Subcutaneous abdominal adipose tissue (tissue), 5 donors: ENCODE data around the gene ACTL6A.

ENCODE experiments used
- H3K27ac ChIP-seq: one replicate; pipeline ENCODE4 v1.7.0; 2013; ENCODE audit warnings: low read depth, mild to moderate bottlenecking, inconsistent platforms, low read length, moderate library complexity
- H3K27me3 ChIP-seq, 5 donors: one replicate each; pipeline ENCODE4 v1.7.0; 2013; ENCODE audit warnings: low read length in 5 of 5, inconsistent platforms in 1 of 5; ENCODE audit not compliant: control insufficient read depth in 5 of 5, insufficient read depth in 4 of 5
- H3K36me3 ChIP-seq, 5 donors: one replicate each; pipeline ENCODE4 v1.7.0; 2013; ENCODE audit warnings: low read length in 5 of 5; ENCODE audit not compliant: control insufficient read depth in 5 of 5, insufficient read depth in 5 of 5
- H3K4me1 ChIP-seq, 5 donors: one replicate each; pipeline ENCODE4 v1.7.0; 2013; ENCODE audit warnings: low read length in 5 of 5, mild to moderate bottlenecking in 3 of 5, moderate library complexity in 1 of 5; ENCODE audit not compliant: control insufficient read depth in 5 of 5, insufficient read depth in 5 of 5
- H3K4me3 ChIP-seq, 5 donors: one replicate each; pipeline ENCODE4 v1.7.0; 2013; ENCODE audit warnings: low read length in 5 of 5, low read depth in 1 of 5
- H3K9ac ChIP-seq, 5 donors: one replicate each; pipeline ENCODE4 v1.7.0; 2013; ENCODE audit warnings: low read length in 5 of 5, mild to moderate bottlenecking in 4 of 5, moderate library complexity in 3 of 5
- H3K9me3 ChIP-seq, 5 donors: one replicate each; pipeline ENCODE4 v1.7.0; 2013; ENCODE audit warnings: low read length in 5 of 5; ENCODE audit not compliant: control insufficient read depth in 5 of 5
- donor health status: healthy.
- donor health status: healthy.
- donor health status: healthy.
- donor health status: healthy.
- donor health status: healthy.

ACTL6A gene

DNA sequence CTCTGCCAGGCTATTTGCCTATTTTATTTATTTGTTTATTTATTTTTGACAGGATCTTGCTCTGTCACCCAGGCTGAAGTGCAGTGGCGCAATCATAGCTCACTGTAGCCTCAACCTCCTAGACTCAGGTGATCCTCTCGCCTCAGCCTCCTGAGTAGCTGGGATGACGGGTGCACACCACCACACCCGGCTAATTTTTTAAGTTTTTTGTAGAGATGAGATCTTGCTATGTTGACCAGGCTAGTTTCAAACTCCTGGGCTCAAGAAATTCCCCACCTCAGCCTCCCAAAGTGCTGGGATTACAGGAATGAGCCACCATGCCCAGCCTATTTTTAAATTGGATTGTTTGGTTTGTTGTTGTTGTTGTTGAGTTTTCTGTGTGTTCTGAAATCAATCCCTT lies 47.3 kb downstream of the ACTL6A start:
- H3K36me3 ChIP-seq = peaks cover 0 to 7% (median 4%) of the 10 kb centered on the region in 5 donors
- H3K9me3 ChIP-seq = no peaks in the 10 kb centered on the region
- no peak overlapping the region for H3K27ac ChIP-seq
- H3K4me3 ChIP-seq = no peak overlapping the region
- no peaks in the 10 kb centered on the region for H3K27me3 ChIP-seq
- no peak overlapping the region for H3K9ac ChIP-seq
- peaks cover 1 to 21% (median 17%) of the 10 kb centered on the region in 5 donors for H3K4me1 ChIP-seq

DNA sequence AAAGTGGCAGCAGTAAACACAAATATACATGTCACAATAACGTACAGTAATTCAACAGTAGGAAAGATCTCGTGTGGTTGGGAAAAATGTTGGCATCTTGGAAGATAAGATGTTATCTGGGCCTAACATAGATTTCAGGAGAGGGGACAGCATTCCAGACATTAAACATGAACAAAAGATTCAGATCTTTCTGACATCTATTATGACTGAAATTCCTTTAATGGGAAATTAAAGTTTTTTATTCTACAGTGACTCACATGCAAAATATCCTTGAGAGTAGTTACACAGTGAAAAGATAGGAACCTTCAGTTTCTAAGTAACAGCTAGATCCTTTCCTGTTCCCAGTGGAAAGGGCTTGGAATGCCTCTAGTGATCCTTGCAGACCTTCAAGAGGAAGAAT lies 51.1 kb downstream of the ACTL6A start:
- Histone ChIP-seq H3K9ac (no peak overlapping the region), H3K27ac (no peak overlapping the region), H3K9me3 (no peaks in the 10 kb centered on the region), H3K4me1 (peaks cover 0 to 7% (median 0%) of the 10 kb centered on the region in 5 donors), H3K27me3 (no peaks in the 10 kb centered on the region), H3K4me3 (no peak overlapping the region), H3K36me3 (peaks cover 10 to 20% (median 12%) of the 10 kb centered on the region in 5 donors)

DNA sequence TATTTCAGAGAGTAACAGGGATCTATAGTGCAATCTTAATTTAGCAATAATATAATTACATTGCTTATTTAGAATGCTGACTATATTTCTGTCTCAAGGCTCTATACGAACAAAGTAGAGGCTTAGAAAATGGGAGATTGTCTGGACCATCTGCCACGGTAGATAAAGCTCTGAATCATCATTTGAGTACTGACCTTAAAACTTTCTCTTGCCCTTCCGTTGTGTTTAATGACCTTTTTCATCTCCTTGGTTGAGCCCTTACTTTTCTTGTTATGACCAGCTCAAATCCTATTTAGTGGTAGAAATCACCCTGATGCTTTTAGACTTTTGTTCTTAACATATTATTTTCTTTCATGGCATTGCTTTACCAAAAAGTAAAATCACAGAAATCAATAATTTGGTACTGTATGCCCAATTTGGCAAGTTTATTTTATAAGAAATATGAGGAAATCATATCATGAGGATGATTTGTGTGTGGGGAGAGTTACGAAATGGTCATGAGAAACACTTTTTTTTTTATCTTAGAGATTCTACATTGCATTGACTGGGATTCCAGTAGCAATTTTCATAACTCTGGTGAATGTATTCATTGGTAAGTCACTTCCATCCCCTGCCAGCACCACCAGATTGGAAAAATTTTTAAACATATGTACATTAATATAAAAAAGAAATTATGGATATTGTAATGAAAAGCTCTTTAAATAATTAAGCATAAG lies 52.9 kb downstream of the ACTL6A start:
- Histone ChIP-seq H3K36me3 (peaks cover 10 to 21% (median 13%) of the 10 kb centered on the region in 5 donors), H3K4me1 (peaks cover 0 to 6% (median 0%) of the 10 kb centered on the region in 5 donors), H3K9ac (no peak overlapping the region), H3K4me3 (no peak overlapping the region), H3K27me3 (no peaks in the 10 kb centered on the region), H3K27ac (no peak overlapping the region), H3K9me3 (no peaks in the 10 kb centered on the region)

DNA sequence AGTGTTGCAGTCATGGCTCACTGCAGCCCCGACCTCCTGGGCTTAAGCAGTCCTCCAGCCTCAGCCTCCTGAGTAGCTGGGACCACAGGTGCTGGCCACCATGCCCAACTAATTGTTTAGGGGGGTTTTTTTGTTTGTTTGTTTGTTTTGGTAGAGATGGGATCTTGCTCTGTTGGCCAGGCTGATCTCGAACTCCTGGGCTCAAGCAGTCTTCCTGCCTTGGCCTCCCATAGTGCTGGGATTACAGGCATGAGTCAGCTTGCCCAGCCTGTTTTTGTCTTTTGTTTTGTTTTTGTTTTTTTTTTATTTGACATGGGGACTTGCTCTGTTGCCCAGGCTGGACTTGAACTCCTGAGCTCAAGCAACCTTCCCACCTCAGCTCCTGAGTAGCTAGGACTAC lies 59.3 kb downstream of the ACTL6A start:
- H3K9ac ChIP-seq = no peak overlapping the region
- no peaks in the 10 kb centered on the region for H3K27me3 ChIP-seq
- no peak overlapping the region for H3K4me3 ChIP-seq
- no peaks in the 10 kb centered on the region for H3K4me1 ChIP-seq
- H3K27ac ChIP-seq = no peak overlapping the region
- no peaks in the 10 kb centered on the region for H3K9me3 ChIP-seq
- H3K36me3 ChIP-seq = peaks cover 37 to 60% (median 52%) of the 10 kb centered on the region in 5 donors

DNA sequence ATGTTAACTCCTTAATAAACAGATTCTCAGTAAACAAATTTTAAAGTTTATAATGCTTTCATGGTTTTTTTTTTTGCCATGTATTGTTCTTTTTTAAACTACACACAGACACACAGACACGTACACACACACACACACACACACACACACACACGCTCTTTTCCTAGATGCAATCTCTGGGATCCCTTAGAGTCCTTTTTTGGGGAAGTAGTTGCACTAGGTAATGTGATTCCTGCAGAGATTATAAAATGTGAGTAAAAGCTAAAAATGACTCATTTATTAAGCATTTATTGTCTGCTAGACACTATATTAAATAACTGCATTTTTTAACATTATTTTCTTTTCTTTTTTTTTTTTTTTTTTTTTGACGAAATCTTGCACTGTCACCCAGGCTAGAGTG lies 61.7 kb downstream of the ACTL6A start:
- H3K27ac ChIP-seq = no peak overlapping the region
- no peaks in the 10 kb centered on the region for H3K4me1 ChIP-seq
- H3K9ac ChIP-seq = no peak overlapping the region
- H3K36me3 ChIP-seq = peaks cover 29 to 50% (median 38%) of the 10 kb centered on the region in 5 donors
- no peaks in the 10 kb centered on the region for H3K27me3 ChIP-seq
- H3K4me3 ChIP-seq = no peak overlapping the region
- H3K9me3 ChIP-seq = no peaks in the 10 kb centered on the region

DNA sequence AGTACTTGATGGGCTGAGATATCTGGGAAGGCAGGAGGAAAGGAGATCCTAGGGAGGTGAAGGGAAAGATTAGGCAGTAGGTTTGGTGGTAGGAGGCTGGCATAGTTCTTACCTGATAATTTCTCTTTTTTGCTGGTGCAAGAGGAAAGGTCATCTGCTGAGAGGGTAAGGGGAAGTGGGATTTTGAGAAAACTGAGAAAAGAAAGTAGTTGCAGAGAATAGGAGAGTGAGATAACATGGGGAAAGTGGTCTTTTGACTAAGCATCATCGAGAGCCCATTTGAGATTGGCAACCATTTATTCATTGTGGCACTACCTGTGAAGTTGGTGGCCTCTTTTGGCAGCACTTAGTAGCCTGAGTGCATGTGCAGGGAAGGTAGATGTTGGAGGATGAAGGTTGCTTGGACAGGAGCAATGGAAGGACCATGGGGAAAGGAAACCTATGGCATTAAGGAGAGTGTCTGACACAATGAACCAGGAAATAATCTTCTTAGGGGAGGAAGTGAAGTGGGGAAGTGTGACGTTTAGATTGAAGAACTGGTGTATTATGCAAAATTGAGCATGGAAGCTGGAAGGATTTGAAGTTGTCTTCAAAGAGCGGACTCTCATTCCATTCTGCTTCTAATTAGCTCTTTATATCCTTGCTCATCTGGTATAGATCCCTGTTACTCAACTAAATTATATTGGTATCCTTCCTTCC lies 68.2 kb downstream of the ACTL6A start:
- no peak overlapping the region for H3K4me3 ChIP-seq
- H3K9me3 ChIP-seq = no peaks in the 10 kb centered on the region
- H3K36me3 ChIP-seq = peaks cover 0 to 4% (median 1%) of the 10 kb centered on the region in 5 donors
- H3K27me3 ChIP-seq = no peaks in the 10 kb centered on the region
- no peak overlapping the region for H3K9ac ChIP-seq
- no peaks in the 10 kb centered on the region for H3K4me1 ChIP-seq
- no peak overlapping the region for H3K27ac ChIP-seq
